HG02798 (cell line): ENCODE data around the gene UBE3C.

Source experiments
- ATAC-seq: cut with Tn5 transposase; IDR thresholded peaks from one replicate; pipeline ENCODE4 v1.9.1; 2021; ENCODE audit warnings: mild to moderate bottlenecking; ENCODE audit not compliant: unreplicated experiment, poor library complexity

Gene UBE3C

DNA sequence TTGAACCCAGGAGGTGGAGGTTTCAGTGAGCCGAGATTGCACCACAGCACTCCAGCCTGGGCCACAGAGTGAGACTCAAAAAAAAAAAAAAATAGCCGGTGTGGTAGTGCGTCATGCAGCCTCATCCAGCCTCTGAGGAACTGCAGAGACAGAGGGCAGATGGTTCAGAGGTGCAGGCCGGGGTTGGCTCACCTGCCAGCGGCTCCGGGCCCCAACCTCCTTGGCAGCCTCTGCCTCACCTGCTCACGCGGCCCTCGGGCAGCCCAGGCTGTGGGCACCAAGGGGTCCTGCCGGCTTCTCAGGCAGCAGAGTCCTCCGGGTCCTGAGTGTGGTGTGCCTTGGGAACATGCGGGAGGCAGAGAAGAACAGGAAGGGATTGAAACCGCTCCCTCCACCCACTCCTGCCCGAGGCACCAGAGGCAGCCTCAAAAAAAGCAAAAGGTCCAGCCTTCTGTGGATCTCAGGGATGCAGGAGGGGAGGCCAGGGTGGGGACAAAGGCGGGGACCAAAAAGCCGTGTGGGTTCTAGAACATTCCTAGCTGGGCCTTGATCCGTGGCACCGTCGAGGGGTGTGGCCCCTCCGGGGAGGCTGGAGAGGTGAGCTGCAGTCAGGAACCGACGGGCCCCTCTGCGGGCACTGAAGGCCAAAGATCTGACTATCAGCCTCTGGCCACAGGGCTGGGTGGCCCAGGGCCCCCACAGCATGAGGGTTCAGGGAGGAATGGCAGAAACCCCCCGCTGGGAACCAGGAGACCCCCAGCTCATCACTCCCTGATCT lies 142.7 kb downstream of the UBE3C start:
- ATAC-seq, result no peak

DNA sequence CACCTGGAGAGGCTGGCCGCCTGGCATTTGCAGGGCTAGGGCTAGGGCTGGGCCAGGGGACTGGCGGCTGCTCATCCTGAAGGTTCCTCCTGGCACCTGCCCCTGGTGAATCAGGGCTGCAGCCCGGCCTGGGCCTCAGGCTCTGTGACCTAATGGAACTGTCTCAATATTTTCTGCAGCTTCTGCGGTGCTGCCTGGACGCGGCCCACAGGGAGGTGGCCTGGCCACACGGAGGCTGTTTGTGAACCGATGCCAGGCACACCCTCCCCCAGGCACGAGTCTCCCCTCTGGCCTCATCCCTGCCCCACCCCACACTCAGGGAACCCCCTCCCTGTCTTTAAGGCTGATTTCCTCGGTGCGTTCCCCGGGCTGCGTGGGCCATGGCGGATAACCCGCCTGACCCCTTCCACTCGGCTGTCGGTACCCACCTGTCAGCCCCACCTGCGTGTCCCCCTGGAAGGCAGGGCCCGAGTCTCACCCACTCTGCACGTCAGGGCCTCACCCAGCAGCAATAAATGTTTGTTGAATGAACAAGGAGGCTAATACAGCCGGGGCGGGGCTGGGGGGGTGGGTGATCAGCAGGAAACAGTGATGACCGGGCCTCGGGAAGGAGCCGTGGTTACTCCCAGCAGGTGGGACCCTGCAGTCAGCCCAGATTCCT lies 143.5 kb downstream of the UBE3C start:
- no peak for ATAC-seq

DNA sequence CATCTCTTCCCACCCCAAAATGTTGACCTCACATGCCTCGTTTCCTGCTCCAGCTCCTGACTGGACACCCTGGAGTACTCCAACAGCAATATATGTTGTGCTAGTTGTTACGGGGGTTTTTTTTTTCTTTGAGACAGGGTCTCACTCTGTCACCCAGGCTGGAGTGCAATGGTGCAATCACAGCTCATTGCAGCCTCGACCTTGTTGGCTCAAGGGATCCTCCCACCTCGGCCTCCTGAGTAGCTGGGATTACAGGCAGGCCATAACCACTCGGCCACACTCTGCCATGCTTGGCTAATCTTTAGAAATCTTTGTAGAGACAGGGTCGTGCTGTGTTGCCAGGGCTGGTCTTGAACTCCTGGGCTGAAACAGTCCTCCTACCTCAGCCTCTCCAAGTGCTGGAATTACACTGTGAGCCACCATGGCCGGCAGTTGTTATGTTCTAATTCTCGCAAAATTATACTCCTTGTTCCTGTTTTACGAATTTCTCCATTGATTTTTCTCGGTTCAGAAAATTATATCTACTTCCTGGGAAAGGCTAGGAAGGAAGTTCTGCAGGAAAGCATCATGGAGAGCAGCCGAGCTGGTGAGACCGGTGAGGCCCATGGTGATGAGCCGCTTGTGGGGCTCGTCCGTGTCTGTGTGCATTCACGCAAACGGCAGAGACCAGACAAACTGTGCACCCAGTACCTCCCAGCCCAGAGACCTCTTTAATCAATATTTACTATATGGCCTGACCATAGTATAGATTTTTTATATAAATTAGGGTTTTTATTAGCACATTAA lies 145.7 kb downstream of the UBE3C start:
- ATAC-seq, result no peak

- no peak for ATAC-seq
These were observed 152.8 kb downstream of the UBE3C start for GRCh38 chr7:157291404-157292080.

GRCh38 chr7:157292258-157292657 lies 153.5 kb downstream of the UBE3C start:
- no peak for ATAC-seq

- no peak for ATAC-seq
These were observed 154.2 kb downstream of the UBE3C start for GRCh38 chr7:157292770-157293412.

GRCh38 chr7:157293413-157293788 lies 154.7 kb downstream of the UBE3C start:
- ATAC-seq, result no peak

DNA sequence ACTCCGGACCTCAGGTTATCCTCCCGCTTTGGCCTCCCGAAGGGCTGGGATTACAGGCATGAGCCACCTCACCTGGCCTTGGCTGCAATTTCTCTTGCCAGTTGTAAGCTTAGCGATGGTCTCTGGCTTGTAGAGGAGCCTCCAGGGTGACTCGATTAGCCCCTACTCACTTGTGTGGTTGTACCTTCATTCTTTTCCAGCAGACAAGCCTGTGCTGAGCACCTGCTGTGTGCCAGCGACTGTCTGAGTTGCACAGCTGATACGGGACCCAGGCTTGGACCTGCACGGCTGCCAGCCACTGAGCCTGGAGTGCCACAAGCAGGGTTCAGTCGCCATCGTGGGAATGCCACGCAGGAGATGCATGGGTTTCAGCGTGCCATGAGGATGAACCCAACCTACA lies 156.0 kb downstream of the UBE3C start:
- no peak for ATAC-seq

GRCh38 chr7:157295338-157295737 lies 156.6 kb downstream of the UBE3C start:
- ATAC-seq, result no peak

- ATAC-seq, result no peak
These were observed 158.5 kb downstream of the UBE3C start for GRCh38 chr7:157297185-157297584.

DNA sequence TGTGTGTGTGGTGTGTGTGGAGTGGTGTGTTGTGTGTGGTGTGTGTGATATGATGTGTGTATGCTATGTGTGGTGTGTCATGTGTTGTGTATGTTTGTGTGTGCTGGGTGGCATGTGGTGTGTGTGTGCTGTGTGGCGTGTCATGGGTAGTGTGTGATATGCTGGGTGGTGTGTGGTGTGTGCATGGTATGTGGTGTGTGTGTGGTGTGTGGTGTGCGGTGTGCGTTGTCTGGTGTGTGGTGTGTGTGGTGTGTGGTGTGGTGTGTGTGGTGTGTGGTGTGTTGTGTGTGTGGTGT lies 160.5 kb downstream of the UBE3C start:
- no peak for ATAC-seq

DNA sequence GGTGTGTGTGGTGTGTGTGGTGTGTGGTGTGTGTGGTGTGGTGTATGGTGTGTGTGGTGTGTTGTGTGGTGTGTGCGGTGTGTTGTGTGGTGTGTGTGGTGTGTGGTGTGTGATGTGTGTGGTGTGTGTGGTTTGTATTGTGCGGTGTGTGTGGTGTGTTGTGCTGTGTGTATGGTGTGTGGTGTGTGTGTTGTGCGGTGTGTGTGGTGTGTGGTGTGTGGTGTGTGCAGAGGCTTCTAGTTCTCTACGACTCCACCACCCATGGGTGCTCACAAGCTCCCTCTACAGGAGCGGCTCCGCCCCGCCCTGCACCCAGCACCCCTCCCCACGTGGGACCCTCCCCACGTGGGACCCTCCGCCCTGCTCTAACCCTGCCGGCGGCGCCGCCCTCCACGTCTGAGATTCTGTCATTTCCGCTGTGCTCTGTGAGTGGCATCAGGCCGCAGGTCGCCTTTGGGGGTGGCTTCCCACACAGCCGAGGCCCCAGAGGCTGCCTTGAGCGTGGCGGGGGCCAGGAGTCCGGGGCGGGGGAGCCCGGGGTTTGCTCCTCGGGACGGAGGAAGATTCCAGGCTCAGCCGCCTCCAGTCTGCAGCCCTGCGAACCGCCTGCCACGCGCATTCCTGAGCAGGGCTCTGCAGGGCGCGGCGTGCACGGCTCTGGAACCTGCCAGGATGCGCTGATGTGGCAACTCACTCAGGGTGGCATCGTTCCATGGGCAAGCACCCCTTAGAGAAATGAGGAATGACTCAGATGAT lies 161.1 kb downstream of the UBE3C start:
- ATAC-seq, result no peak

- ATAC-seq, result no peak
These were observed 161.7 kb downstream of the UBE3C start for GRCh38 chr7:157300369-157300825.

- ATAC-seq, result no peak
These were observed 162.9 kb downstream of the UBE3C start for GRCh38 chr7:157301610-157302120.

DNA sequence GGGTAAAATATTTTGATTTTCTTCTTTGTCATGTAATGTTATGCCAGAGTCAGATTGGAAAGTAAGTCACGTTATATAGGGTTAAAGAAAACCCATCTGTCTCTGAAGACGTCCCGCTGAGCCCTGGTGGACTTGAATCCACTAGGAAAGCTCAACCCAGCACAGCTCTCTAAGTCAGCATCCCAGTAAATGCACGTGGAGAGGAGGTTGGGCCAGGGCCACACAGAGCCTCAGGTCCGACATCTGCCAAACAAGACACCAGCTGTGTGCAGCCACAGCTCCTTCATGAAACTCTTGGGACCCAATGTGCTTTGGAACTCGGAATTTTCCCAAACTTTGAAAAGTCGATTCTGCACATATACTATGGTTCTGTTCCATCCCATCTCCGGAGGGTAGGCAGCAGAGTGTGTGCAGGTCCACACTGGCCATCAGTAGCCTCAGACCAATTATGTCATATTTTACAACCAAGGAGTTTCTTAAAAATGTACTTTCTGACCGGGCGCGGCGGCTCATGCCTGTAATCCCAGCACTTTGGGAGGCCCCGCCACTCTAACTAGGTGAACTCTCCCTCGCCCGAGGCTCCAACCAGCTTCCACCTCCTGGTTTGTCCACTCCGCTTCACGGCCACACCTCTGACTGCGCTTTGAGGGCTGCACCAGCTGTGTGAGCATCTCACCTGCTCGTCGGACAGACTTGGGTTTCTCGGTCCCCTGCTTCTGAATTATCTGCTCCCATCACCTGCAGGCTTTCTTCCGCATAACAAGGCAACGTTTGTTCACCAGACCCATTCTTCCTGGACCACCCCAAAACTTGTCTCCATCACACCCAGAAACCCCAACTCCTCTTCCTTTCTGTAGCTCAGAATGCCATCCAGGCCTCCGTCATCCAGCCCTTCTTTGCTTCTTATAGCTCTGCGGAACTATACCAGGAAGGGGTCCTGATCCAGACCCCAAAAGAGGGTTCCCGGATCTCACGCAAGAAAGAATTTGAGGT lies 168.4 kb downstream of the UBE3C start:
- ATAC-seq, result no peak

DNA sequence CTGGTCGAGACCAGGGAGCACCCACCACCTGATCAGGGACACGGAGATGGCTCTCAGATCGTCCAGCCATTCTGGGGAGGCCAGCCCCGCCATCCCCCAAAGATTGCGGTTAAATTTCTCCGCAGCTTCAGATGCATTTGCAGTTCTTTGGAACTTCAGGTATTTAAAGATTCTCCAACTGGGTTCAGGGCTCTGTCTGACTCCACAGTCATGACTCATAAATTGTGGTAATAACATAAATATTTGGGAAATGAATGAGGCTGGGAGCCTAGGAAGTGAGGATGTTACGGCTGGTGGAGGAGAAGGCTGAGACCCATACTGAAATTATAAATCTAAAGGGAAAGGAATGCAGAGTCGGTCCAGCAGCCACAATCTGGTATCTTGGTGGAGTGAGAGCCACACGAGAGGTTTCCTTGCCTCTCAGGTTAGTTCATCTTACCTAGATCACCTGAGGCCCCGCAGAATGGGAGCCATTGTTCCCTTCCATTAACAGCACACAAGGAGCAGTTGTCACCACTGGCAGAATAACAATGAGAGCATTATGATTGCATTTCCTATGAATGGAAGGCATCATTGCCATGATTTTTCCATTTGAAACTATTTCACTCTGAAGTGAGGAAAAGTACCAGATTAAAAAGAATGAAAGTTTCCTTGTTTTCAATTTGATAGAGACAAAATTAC lies 171.4 kb downstream of the UBE3C start:
- ATAC-seq, result no peak

DNA sequence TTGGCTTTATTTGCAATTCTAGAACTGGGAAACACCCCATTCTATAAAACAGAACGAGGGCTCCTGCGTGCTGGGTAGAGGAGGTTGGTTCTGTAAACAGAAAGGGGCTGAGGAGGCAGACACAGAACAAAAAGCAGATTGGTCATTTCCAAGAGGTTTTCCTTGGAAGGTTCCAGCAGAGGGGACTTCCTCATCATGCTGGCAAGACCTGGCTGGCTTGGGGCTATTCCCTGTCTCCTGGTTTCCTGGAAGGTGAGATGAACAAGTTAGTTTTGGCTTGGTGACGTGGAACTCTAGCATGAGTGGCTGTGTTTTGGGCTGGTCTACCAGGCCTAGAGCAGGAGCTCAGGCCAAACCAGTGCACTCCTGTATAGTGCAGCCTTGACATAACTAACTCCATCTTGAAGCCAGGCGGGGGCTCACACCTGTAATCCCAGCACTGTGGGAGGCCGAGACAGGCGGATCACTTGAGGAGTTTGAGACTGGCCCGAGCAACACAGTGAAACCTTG lies 172.0 kb downstream of the UBE3C start:
- no peak for ATAC-seq
